ENCODE data around the gene CFI. TPM values are rescaled to one million over a fixed set of nuclear protein-coding genes. Genes with fewer than 3 reads are reported as not detected.

The CFI gene
- total and polyA plus RNA-seq, 2 of the 8 experiments (the other 6 are each of a cell fraction or from before 2014, with no cell fraction given) = not detected

DNA sequence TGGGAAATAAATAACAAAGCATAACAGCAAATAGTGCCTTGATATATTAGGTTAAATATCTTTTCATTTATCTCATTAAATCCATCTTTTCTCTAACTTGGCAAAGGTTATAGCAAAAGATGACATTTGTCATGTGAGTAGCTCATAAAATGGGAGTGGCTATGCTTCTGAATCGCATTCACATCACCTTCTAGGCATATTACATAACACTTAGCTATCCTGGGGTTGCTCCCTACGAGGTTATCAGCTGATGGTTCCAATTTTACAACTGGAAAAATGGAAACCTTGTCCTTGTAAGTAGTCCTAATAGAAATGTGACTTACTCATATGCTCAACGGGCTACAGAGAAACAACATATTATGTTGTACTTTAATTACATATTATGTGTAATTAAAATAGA lies 88.3 kb downstream of the CFI start:
- H3K23ac ChIP-seq (ENCODE audit: insufficient read length) = no peak overlapping the region
- H3K79me1 ChIP-seq (ENCODE audit: low read depth, low read length) = no peaks in the 10 kb centered on the region
- H2BK120ac ChIP-seq (replicated peaks; ENCODE audit: low read depth, low read length) = no peak overlapping the region
- H3K14ac ChIP-seq (ENCODE audit: insufficient read length) = no peak overlapping the region
- no peak overlapping the region for H4K8ac ChIP-seq (ENCODE audit: extremely low read depth, insufficient read depth, low read length)
- no peak overlapping the region for H3K9ac ChIP-seq (replicated peaks in 1 of 4; ENCODE audit: extremely low read depth in 1 of 4, low read depth in 3 of 4, low read length in 3 of 4)
- H4K20me1 ChIP-seq (replicated peaks in 1 of 2; ENCODE audit: control insufficient read depth in 1 of 2, insufficient read depth in 2 of 2, low read length in 2 of 2) = no peaks in the 10 kb centered on the region
- H3K23me2 ChIP-seq (ENCODE audit: low read depth, low read length) = no peaks in the 10 kb centered on the region
- DNase-seq (ENCODE audit: low read depth in 1 of 2, low spot score in 2 of 2) = no peak
- H3K18ac ChIP-seq (ENCODE audit: extremely low read depth, low read length) = no peak overlapping the region
- H3K27me3 ChIP-seq (replicated peaks in 1 of 4; ENCODE audit: control insufficient read depth in 3 of 4, extremely low read depth in 1 of 4, insufficient read depth in 3 of 4, low read length in 3 of 4) = no peaks in the 10 kb centered on the region
- H3K79me2 ChIP-seq (ENCODE audit: control insufficient read depth in 1 of 2, insufficient read depth in 2 of 2, low read length in 2 of 2) = no peaks in the 10 kb centered on the region
- no peak overlapping the region for H2BK12ac ChIP-seq (ENCODE audit: low read depth, low read length)
- no peak overlapping the region for H2BK5ac ChIP-seq (ENCODE audit: low read depth, low read length)
- 85% methylated on average over 3 of the region's 3 CpGs; no CpG with 5 or more reads in 1 of the 2 experiments for WGBS, 2 experiments (ENCODE audit: extremely low coverage in 1 of 2, insufficient coverage in 1 of 2, insufficient read length in 1 of 2, insufficient replicate concordance in 2 of 2, low coverage in 1 of 2, low lambda C conversion rate in 2 of 2, missing lambda C conversion rate in 1 of 2)
- H3K9me3 ChIP-seq (ENCODE audit: insufficient read depth in 2 of 2, low read depth in 1 of 2, low read length in 1 of 2) = no peaks in the 10 kb centered on the region
- H2AFZ ChIP-seq (ENCODE audit: low read length) = no peak overlapping the region
- H3K56ac ChIP-seq (replicated peaks; ENCODE audit: insufficient read length, low read depth, low read length) = no peak overlapping the region
- H3K4ac ChIP-seq (replicated peaks; ENCODE audit: insufficient read length, low read depth, low read length) = no peak overlapping the region
- no peak overlapping the region for H2BK15ac ChIP-seq (ENCODE audit: low read length)
- POLR2A ChIA-PET (ENCODE audit: partially characterized antibody) = interaction anchor here (1.3 kb wide), 1 partner anchor 10 kb away, joined by 4 read pairs; the partner anchor contains the start of gene CASP6
- H2AK5ac ChIP-seq (ENCODE audit: low read depth, low read length) = no peak overlapping the region
- no peaks in the 10 kb centered on the region for H3K4me1 ChIP-seq (replicated peaks in 1 of 4; ENCODE audit: control insufficient read depth in 3 of 4, insufficient read depth in 4 of 4, low read length in 3 of 4)
- TF ChIP-seq CEBPB (IDR thresholded peaks at IDR 0.05; ENCODE audit: low read depth, low read length) = no peak
- TF ChIP-seq JUND (IDR thresholded peaks at IDR 0.05; ENCODE audit: low read length) = no peak
- CTCF ChIA-PET (ENCODE audit: partially characterized antibody) = interaction anchor here (1.0 kb wide), 2 partner anchors 91 to 291 kb away, joined by 3 read pairs; no protein-coding TSS in a partner anchor
- no peak overlapping the region for H4K5ac ChIP-seq (ENCODE audit: insufficient read length, low read depth, low read length)
- no peak overlapping the region for H3K4me2 ChIP-seq (ENCODE audit: insufficient read depth in 1 of 2, low read depth in 2 of 2, low read length in 2 of 2)
- no peak overlapping the region for H3K4me3 ChIP-seq (ENCODE audit: extremely low read depth in 1 of 4, insufficient read depth in 2 of 4, low read depth in 3 of 4, low read length in 4 of 4)
- H3K27ac ChIP-seq (ENCODE audit: low read depth, low read length) = no peak overlapping the region
- no peak overlapping the region for H2BK20ac ChIP-seq (ENCODE audit: low read length)
- peaks cover 2 to 55% (median 23%) of the 10 kb centered on the region in 4 experiments; a peak in 7 of 8 replicates for H3K36me3 ChIP-seq (ENCODE audit: control insufficient read depth in 2 of 4, insufficient read depth in 4 of 4, low read length in 3 of 4)
- H4K91ac ChIP-seq (replicated peaks; ENCODE audit: insufficient read length, low read length) = no peak overlapping the region
- no peak for FAIRE-seq

Data from H1 (cell line).